ENCODE data around the gene WDR4. TPM values are rescaled to one million over a fixed set of nuclear protein-coding genes. Genes with fewer than 3 reads are reported as not detected.

WDR4 gene
- total RNA-seq, 1 experiment from 2014 or later: 42.6 TPM

DNA sequence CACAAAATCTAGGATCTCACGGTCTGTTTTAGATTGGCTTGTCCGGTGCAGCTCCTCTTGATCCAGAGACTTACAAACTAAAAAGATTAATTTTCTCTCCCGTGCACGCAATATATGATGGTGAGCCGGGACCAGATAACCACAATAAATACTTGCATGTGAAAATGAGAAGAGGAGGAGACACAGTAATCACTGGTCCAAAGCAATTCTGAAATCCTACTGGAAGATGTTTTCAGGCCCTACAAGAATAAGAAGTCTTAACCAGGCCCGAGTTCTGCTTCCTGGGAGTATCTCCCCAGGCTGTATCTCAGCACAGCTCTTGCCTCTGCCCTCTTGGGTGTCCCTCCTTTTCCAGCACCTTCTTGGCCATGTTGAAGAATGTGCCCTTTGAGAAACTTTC lies 1.0 kb upstream of the WDR4 start (continued):
- TF ChIP-seq, protein P1, sequence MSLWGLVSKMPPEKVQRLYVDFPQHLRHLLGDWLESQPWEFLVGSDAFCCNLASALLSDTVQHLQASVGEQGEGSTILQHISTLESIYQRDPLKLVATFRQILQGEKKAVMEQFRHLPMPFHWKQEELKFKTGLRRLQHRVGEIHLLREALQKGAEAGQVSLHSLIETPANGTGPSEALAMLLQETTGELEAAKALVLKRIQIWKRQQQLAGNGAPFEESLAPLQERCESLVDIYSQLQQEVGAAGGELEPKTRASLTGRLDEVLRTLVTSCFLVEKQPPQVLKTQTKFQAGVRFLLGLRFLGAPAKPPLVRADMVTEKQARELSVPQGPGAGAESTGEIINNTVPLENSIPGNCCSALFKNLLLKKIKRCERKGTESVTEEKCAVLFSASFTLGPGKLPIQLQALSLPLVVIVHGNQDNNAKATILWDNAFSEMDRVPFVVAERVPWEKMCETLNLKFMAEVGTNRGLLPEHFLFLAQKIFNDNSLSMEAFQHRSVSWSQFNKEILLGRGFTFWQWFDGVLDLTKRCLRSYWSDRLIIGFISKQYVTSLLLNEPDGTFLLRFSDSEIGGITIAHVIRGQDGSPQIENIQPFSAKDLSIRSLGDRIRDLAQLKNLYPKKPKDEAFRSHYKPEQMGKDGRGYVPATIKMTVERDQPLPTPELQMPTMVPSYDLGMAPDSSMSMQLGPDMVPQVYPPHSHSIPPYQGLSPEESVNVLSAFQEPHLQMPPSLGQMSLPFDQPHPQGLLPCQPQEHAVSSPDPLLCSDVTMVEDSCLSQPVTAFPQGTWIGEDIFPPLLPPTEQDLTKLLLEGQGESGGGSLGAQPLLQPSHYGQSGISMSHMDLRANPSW (CRISPR knock-in tag; conservative IDR thresholded peaks at IDR 0.05; ENCODE audit: low read depth): no peak
- TF ChIP-seq ZNF416 (CRISPR knock-in tag; IDR thresholded peaks at IDR 0.05) (no peak), HMGA2 (CRISPR knock-in tag; IDR thresholded peaks at IDR 0.05) (no peak), PRRX2 (CRISPR knock-in tag; IDR thresholded peaks at IDR 0.05) (no peak), MYBL2 (CRISPR knock-in tag; IDR thresholded peaks at IDR 0.05) (no peak), NFATC4 (CRISPR knock-in tag; IDR thresholded peaks at IDR 0.05) (no peak), SOX15 (CRISPR knock-in tag; IDR thresholded peaks at IDR 0.05) (no peak), RELA (CRISPR knock-in tag; IDR thresholded peaks at IDR 0.05; ENCODE audit: borderline replicate concordance) (no peak)
- TF ChIP-seq, protein P2, sequence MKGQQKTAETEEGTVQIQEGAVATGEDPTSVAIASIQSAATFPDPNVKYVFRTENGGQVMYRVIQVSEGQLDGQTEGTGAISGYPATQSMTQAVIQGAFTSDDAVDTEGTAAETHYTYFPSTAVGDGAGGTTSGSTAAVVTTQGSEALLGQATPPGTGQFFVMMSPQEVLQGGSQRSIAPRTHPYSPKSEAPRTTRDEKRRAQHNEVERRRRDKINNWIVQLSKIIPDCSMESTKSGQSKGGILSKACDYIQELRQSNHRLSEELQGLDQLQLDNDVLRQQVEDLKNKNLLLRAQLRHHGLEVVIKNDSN (CRISPR knock-in tag; IDR thresholded peaks at IDR 0.05): no peak

DNA sequence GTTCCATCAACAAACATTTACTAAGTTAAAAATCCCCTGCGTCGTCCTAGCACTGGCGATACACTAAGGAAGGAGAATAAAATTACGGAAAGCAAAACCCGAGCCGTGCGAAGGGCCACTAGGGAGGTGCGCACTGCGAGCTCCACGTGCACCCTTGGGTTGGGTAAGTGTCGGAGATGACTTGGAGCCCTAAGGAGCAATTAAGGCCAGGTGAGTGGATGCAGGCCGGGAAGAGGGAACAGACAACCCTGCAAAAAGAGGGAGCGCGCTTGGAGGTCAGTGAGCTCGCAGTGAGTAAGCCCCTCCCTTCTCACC lies 704 bp downstream of the WDR4 start:
- Mint-ChIP-seq H3K4me3 (peak overlapping the region; percentile 94), H3K36me3 (peaks cover 26% of the 10 kb centered on the region), H3K9me3 (peaks cover 1% of the 10 kb centered on the region), H3K27me3 (ENCODE audit: low read depth) (no peaks in the 10 kb centered on the region), H3K27ac (peak overlapping the region; percentile 96), H3K4me1 (peaks cover 28% of the 10 kb centered on the region)
- ATAC-seq (no peak), DNase-seq (ENCODE audit: low spot score) (no peak)
- ChIA-PET CTCF (interaction anchor here (0.6 to 1.6 kb wide), 4 partner anchors 14 to 225 kb away, joined by 3 to 5 read pairs (median 4); partner anchors contain the start of genes NDUFV3 and PDE9A), POLR2A (interaction anchor here (1.1 kb wide), 1 partner anchor 14 kb away, joined by 5 read pairs; no protein-coding TSS in a partner anchor)
- TF ChIP-seq OVOL2 (CRISPR knock-in tag; IDR thresholded peaks at IDR 0.05; ENCODE audit: borderline replicate concordance) (no peak), HMGA2 (CRISPR knock-in tag; IDR thresholded peaks at IDR 0.05) (no peak), GRHL2 (CRISPR knock-in tag; IDR thresholded peaks at IDR 0.05; ENCODE audit: insufficient replicate concordance, severe bottlenecking) (no peak), ZNF317 (CRISPR knock-in tag; IDR thresholded peaks at IDR 0.05; ENCODE audit: borderline replicate concordance, low read depth) (no peak), ESRRA (CRISPR knock-in tag; IDR thresholded peaks at IDR 0.05; ENCODE audit: borderline replicate concordance) (no peak), TEAD4 (CRISPR knock-in tag; IDR thresholded peaks at IDR 0.05) (no peak), PRRX2 (CRISPR knock-in tag; IDR thresholded peaks at IDR 0.05) (no peak), RORB (CRISPR knock-in tag; IDR thresholded peaks at IDR 0.05) (no peak), ZNF671 (CRISPR knock-in tag; IDR thresholded peaks at IDR 0.05) (no peak)
- TF ChIP-seq, protein P2 (CRISPR knock-in tag; IDR thresholded peaks at IDR 0.05): no peak
- TF ChIP-seq, protein P3, sequence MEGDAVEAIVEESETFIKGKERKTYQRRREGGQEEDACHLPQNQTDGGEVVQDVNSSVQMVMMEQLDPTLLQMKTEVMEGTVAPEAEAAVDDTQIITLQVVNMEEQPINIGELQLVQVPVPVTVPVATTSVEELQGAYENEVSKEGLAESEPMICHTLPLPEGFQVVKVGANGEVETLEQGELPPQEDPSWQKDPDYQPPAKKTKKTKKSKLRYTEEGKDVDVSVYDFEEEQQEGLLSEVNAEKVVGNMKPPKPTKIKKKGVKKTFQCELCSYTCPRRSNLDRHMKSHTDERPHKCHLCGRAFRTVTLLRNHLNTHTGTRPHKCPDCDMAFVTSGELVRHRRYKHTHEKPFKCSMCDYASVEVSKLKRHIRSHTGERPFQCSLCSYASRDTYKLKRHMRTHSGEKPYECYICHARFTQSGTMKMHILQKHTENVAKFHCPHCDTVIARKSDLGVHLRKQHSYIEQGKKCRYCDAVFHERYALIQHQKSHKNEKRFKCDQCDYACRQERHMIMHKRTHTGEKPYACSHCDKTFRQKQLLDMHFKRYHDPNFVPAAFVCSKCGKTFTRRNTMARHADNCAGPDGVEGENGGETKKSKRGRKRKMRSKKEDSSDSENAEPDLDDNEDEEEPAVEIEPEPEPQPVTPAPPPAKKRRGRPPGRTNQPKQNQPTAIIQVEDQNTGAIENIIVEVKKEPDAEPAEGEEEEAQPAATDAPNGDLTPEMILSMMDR (IDR thresholded peaks at IDR 0.05): no peak
- TF ChIP-seq, protein P4, sequence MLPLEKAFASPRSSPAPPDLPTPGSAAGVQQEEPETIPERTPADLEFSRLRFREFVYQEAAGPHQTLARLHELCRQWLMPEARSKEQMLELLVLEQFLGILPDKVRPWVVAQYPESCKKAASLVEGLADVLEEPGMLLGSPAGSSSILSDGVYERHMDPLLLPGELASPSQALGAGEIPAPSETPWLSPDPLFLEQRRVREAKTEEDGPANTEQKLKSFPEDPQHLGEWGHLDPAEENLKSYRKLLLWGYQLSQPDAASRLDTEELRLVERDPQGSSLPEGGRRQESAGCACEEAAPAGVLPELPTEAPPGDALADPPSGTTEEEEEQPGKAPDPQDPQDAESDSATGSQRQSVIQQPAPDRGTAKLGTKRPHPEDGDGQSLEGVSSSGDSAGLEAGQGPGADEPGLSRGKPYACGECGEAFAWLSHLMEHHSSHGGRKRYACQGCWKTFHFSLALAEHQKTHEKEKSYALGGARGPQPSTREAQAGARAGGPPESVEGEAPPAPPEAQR (CRISPR knock-in tag; IDR thresholded peaks at IDR 0.05): no peak
- TF ChIP-seq, protein P5, sequence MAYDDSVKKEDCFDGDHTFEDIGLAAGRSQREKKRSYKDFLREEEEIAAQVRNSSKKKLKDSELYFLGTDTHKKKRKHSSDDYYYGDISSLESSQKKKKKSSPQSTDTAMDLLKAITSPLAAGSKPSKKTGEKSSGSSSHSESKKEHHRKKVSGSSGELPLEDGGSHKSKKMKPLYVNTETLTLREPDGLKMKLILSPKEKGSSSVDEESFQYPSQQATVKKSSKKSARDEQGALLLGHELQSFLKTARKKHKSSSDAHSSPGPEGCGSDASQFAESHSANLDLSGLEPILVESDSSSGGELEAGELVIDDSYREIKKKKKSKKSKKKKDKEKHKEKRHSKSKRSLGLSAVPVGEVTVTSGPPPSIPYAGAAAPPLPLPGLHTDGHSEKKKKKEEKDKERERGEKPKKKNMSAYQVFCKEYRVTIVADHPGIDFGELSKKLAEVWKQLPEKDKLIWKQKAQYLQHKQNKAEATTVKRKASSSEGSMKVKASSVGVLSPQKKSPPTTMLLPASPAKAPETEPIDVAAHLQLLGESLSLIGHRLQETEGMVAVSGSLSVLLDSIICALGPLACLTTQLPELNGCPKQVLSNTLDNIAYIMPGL (CRISPR knock-in tag; IDR thresholded peaks at IDR 0.05): no peak
- TF ChIP-seq, protein P6, sequence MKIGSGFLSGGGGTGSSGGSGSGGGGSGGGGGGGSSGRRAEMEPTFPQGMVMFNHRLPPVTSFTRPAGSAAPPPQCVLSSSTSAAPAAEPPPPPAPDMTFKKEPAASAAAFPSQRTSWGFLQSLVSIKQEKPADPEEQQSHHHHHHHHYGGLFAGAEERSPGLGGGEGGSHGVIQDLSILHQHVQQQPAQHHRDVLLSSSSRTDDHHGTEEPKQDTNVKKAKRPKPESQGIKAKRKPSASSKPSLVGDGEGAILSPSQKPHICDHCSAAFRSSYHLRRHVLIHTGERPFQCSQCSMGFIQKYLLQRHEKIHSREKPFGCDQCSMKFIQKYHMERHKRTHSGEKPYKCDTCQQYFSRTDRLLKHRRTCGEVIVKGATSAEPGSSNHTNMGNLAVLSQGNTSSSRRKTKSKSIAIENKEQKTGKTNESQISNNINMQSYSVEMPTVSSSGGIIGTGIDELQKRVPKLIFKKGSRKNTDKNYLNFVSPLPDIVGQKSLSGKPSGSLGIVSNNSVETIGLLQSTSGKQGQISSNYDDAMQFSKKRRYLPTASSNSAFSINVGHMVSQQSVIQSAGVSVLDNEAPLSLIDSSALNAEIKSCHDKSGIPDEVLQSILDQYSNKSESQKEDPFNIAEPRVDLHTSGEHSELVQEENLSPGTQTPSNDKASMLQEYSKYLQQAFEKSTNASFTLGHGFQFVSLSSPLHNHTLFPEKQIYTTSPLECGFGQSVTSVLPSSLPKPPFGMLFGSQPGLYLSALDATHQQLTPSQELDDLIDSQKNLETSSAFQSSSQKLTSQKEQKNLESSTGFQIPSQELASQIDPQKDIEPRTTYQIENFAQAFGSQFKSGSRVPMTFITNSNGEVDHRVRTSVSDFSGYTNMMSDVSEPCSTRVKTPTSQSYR (CRISPR knock-in tag; IDR thresholded peaks at IDR 0.05): no peak
- TF ChIP-seq, protein P7, sequence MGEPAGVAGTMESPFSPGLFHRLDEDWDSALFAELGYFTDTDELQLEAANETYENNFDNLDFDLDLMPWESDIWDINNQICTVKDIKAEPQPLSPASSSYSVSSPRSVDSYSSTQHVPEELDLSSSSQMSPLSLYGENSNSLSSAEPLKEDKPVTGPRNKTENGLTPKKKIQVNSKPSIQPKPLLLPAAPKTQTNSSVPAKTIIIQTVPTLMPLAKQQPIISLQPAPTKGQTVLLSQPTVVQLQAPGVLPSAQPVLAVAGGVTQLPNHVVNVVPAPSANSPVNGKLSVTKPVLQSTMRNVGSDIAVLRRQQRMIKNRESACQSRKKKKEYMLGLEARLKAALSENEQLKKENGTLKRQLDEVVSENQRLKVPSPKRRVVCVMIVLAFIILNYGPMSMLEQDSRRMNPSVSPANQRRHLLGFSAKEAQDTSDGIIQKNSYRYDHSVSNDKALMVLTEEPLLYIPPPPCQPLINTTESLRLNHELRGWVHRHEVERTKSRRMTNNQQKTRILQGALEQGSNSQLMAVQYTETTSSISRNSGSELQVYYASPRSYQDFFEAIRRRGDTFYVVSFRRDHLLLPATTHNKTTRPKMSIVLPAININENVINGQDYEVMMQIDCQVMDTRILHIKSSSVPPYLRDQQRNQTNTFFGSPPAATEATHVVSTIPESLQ (CRISPR knock-in tag; IDR thresholded peaks at IDR 0.05): no peak
